H1 (cell line): ENCODE data around the gene TSPAN32. TPM values are rescaled to one million over a fixed set of nuclear protein-coding genes. Genes with fewer than 3 reads are reported as not detected.

ENCODE experiments used
- CEBPB ChIP-seq: IDR thresholded peaks from 2 replicates; pipeline ENCODE4 v1.6.1; 2012; ENCODE audit warnings: low read depth, low read length
- CTCF ChIP-seq, 3 experiments: IDR thresholded peaks; 1 replicate in 2 of 3; 2 replicates in 1 of 3; pipeline versions ENCODE4 v1.5.1 to v1.6.1; 2011; ENCODE audit warnings: low read length in 3 of 3, mild to moderate bottlenecking in 3 of 3, inconsistent platforms in 2 of 3, low read depth in 1 of 3, moderate library complexity in 1 of 3; ENCODE audit not compliant: insufficient read depth in 1 of 3; ENCODE audit errors: control extremely low read depth in 1 of 3
- KDM5A ChIP-seq: fragments of 200-600 bp; IDR thresholded peaks from 2 replicates; pipeline ENCODE4 v1.7.1; 2012; ENCODE audit warnings: mild to moderate bottlenecking, low read length, inconsistent platforms, mixed read lengths
- SAP30 ChIP-seq: fragments of 300-600 bp; sonication (generic); IDR thresholded peaks from 2 replicates; pipeline ENCODE4 v1.7.1; 2012; ENCODE audit warnings: low read length, moderate library complexity, mild to moderate bottlenecking, inconsistent platforms; ENCODE audit not compliant: insufficient read depth, insufficient replicate concordance
- polyA plus RNA-seq, 7 experiments: library from polyadenylated mRNA; depleted of rRNA in 3 of 7; stranded (reverse) in 5 of 7; unstranded in 2 of 7; fragments of >200 nt in 5 of 7; fragments of 200-250 nt in 2 of 7; gene quantifications; 1 replicate in 5 of 7; 2 replicates in 1 of 7; 4 replicates in 1 of 7; pipeline versions ENCODE4 v1.2.1 to v1.2.3, GENCODE V29; 2011 to 2013; ENCODE audit warnings: missing spikeins in 2 of 7, mixed read lengths in 2 of 7
- total RNA-seq: library from RNA; stranded (reverse); fragmentation: NEBNext Ultra II Directional; extraction: Animal tissue kit (Norgen Biotek cat#: 25700); gene quantifications from 2 replicates; pipeline ENCODE4 v1.2.1, GENCODE V29; 2021

TSPAN32 gene
- total and polyA plus RNA-seq, 2 of the 8 experiments (the other 6 are each of a cell fraction or from before 2014, with no cell fraction given), result not detected

DNA sequence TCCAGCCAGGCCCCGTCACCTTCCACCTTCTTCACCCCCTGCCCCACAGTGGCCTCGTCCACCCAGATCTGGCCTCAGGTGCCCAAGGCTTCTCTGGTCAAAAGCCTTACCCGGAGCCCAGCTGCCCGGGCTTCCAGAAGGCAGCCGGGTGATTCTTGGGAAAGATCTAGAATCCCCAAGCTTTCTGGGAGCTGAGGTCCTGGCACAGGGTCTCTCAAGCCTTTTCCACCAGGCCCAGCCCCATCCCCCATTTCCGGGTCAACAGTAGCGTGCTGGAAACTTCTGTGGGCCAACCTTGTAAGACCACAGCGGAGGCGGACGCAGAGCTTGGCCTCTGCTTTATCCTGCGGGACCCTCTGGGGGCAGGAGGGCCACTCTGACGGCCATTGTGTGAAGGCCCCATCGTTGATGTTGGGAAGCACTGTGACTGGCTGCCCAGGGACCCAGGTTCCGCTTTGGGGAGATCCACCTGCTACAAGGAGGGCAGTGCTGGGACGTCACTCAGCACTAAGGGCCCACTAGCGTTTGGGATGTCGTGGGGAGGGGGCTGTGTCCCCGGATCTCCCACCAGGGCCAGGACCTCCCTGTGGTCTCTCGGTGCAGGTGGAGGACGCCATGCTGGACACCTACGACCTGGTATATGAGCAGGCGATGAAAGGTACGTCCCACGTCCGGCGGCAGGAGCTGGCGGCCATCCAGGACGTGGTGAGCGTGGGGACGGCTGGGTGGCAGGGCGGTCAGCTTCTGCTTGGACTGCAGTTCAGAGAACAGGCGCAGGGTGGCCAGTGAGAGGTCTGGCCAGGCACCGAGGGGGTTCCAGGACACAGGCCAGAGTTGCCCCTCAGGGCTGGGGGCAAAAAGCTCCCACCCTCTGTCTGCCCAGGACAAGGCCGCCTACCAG, 11.5 kb downstream of the TSPAN32 start (continued):
- no peak for TF ChIP-seq CEBPB
- TF ChIP-seq SAP30, result no peak
- no peak for TF ChIP-seq KDM5A
- TF ChIP-seq CTCF (IDR thresholded peaks at IDR 0.05; ENCODE audit: control extremely low read depth in 1 of 3, insufficient read depth in 1 of 3, low read depth in 1 of 3, low read length in 3 of 3), result no peak
